SW480 (cell line): ENCODE data around the gene PYGB.
"Not testable (repeated sequence)": the region's sequence is repeated elsewhere in the genome, so short reads cannot be mapped to it uniquely, and the experiment has no call there.

Experiments used
- DNase-seq: peaks from one replicate; pipeline ENCODE4 v3.0.0-alpha.2; 2016; ENCODE audit warnings: low spot score

PYGB gene

DNA sequence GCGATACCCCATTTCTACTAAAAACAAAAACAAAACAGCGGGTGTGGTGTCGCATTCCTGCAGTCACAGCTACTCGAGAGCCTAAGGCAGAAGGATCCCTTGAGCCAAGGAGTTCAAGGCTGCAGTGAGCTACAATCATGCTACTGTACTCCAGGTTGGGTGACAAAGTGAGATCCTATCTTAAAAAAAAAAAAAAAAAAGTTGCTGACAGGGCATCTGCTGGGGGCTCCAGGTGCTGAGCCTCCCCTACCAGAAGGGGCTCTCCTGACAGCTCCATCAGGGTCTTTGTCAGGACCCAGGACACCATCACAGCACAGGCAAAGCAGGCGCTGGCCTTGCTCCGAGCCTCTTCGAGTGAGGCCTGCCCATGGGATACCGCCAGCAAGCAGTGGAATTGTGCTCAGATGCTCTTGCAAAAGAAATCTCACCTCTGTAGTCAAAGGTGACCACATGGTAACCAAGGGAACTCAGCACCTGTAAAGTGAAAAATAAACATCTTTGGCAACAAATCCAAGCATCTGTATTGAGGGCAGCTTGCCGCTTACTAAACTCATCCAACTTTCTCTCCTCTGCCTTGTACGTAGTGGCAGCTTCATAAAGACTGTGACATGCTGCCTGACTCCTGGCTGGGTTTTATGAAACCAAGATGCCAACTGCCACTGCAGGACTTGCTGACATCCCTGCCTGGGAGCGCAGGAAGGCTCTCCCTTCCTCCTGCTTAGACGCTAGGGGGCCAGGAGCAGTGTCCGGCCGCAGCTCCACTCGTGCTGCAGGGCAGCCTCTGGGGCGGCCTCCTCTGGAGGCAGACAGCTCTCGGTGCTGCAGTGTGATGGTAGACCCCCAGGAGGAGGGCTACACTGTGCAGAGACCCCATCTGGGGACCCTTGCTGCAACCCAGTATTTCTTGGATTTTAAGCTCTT is 66.9 kb downstream of the PYGB start:
- no peak for DNase-seq

DNA sequence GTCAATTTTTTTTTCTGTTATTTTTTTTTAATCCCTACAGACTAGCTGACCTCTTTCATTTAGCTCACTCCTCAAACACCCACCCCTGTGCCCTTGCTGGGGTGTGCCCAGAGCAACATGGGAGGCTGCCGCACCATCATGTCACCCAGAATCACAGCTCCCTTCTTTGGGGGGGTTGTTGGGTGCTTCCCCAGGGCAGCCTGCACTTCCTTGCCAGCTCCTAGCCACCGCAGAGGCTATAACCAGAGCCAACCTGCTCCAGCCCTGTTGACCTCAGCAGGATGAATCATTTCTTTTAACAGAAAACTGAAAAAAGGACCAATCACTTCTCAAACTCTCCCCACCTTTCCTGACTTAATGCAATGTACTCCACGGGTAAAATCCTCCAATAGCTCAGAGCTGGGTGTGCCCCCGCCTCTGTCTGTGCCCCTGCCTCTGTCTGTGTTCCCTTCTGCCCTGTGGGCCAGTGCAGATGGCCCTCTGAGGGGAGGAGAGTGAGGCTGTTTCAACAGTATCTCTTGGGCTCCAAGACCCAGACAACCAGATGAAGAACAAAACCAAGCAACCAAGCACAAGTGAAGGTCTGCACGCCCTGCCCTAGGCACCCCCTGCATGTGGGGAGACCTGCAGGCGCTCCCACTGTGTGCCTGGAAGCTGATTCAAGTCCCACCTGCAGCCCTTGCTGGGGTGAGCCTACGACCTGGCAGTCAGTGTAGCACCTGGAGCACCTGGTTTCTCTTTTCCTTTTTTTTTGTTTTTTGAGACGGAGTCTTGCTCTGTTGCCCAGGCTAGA is 67.7 kb downstream of the PYGB start:
- no peak for DNase-seq

DNA sequence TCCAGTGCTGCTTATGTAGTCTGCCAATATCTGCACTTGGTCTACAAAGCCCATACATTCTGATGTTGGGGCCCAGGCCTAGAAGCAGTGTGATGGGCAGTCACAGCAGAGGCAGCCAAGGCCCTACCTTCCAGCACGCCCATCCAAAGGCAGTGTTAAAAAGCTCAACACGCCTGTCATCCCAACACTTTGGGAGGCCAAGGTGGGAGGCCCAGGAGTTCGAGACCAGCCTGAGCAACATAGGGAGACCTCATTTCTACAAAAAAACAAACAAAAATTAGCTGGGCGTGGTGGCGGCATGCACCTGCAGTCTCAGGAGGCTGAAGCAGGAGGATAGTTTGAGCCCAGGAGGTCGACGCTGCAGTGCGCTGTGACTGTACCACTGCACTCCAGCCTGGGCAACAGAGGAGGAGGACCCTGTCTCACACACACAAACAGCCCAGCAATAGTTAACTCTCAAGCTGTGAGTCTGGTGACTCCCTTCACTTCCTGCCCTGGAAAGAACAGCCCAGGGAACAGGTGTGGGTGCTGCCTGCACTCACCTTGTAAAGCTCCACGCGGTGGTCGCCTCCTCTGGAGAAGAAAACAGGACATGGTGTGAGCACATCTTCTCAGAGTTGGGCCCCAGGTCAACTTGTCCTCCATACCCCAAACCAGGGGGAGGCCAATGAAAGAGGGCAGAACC is 68.8 kb downstream of the PYGB start:
- DNase-seq = no peak

DNA sequence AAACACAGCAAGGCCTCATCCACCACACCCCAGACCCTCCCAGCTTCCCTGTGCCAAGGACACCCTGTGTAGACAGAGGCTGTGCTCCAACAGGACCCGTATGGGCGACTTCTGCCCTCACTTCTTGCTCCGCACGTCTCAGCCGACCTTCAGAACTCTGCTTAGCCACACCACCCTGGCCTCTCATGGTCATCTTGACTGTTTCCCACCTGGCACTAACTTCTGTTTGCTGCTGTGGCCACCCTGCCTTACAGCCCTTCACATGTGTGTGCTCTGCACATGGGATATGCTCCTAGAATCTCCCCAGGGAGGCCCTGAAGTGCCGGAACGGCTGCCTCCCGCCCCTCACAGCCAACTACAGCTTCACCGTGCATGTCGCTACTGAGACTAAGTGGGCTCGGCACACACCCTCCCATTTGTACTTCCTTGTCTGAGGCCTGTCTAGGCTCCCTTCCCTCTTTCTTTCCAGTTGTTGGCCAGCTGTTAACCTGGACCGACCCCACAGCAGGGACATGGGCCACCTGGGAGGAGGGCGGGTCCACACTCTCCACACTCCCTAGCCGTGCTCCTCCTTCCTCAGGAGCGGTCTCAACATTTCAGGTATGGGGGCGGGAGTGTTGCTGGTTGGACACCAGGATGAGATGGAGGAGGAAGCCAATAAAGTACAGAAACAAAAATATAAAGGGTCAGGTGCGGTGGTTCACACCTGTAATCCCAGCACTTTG is 69.6 kb downstream of the PYGB start:
- no peak for DNase-seq

DNA sequence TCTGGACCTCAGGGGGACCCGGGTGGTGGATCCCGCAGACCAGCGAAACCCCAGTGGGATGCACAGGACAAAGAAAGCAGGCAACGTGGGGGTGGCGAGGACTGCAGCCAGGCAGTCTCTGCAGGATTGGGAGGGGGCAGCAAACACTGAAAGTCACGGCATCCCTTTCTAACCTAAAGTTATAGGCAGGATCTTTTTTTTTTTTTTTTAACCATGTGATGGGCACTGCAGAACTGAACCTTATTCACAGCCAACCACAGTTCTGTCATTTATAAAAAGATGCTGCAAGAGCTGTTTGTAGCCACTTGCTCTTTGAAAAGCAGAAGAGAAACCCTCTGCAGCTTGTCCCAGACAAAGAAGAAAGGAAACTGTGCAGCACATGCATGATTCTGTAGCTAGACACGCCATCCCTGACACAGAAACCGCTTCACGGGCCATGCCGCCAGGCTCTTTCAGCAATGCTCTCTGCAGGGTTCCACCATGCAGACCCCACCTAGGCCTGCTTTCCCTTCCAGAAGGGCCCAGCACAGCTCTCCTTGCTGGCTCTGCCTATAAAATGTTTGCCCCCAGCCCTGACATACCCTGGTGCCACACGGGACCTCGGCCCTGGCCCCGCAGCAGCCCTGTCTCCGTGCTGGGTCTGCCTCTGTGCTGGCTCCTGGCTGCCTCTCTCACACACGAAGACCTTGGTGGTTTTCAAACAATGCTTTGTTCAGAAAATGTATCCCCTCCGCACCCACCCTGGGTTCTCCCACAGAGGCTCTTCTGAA is 70.8 kb downstream of the PYGB start:
- DNase-seq = no peak

DNA sequence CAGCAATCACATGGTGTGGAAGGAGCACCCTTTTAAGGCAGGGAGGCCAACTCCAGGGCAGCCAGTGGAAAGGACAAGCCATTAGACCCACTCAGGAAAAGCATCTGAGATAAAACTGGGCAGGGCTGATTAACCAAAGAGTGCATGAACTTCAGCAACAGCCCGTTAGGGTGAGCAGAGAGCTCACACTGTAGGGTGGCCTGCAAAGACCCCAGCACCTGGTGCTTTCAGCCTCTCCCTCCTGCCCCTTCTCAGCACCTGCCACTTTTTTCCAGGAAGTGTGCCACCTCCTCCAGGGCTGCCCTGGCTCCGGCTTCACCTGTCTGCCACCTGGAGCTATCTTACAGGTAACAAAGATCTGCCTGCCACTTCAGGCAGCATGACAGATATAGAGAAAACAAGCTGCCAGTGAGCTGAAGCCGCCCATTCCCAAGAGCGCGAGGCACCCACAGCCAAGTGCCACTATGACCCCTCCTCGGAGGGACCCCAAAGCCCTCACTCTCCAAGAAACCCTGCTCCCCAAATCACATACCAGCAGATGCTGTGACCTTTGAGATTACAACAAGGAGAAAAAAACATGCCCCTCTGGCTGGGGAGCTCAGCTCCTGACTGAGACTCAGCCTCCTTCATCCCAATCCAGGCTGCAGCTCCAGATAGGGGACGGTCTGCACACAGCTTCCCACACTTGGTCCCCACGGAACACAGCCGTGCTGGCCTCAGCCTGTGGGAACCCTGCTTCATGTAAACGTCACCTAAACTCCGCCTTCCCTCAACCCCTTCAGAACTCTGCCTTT is 71.6 kb downstream of the PYGB start:
- no peak for DNase-seq

DNA sequence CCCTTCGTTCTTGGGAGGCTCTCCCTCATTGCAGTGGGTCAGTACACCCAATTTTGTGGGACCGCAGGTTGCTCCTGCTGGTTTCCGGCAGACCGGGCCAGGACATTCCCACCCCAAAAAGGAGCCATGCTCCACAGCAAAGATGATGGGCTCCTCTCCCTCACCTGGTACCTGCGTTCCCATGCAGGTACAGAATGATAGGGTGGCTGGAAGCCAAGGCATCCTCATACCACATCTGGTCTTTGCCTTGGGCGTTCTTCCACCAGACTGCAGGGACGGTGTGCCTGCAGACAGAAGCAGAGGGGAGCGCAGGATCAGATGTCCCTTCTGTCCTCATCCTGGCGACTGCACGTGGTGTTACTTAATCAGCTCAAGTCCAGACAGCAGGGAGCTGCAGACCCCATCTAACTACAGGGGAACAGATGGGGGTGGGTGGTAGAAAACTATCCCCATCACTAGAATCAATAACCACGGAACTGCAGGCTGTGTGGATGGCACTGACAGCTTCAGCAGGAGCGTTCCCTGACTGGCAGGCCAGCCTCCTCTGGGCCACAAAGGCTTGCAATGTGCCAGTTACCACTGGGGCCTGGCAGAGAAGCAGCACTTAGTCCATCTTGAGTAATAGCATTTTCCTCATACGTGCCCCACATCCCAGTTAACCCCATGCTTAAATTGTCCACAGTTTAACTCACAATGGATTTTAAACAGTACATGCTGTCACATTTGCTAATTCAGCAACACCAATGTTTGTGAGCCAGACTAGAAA is 72.3 kb downstream of the PYGB start:
- DNase-seq = no peak

DNA sequence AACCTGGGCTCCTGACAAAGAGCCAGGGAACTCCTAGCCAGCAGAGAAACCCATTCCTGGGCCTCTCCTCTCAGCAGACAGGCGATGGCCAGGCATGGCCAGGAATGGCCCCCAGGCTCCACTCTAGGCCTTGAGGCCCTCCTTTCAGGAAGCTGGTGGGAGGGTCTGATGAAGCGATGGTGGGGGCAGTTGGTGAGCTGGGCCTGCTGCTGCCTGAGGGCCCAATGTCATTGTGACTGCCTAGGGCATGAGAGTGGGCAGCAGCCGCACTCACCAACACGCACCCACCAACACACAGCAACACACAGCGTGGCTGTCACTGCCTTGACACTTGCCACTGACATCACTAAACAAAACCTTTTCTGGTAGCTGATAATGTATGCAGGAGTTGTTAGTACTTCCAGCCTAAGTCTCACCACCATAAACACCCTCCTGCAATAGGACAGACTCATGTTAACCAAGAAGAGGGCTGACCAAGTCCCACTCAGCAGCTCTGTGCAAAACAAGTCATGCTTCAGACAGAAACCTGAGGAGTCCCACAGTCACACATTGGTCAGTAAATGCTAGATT is 73.5 kb downstream of the PYGB start:
- no peak for DNase-seq

DNA sequence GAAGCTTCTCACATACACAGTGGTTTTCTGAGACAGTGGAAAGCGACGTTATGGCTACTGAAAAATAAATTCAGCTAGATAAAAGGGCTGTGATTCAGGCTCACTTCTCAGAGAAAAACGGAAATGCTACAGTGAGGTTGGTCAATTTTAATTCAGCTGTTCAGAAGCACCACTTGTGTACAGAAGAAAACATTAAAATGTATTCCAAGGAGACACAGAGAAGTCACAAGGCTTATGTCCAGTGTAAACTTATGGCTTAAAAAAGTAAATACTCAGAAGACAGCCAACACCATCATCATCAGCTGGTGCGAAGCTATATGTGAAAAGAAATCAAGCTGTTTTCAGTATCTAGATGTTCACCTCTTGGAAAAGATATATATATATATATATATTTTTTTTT is 74.1 kb downstream of the PYGB start:
- DNase-seq = no peak

DNA sequence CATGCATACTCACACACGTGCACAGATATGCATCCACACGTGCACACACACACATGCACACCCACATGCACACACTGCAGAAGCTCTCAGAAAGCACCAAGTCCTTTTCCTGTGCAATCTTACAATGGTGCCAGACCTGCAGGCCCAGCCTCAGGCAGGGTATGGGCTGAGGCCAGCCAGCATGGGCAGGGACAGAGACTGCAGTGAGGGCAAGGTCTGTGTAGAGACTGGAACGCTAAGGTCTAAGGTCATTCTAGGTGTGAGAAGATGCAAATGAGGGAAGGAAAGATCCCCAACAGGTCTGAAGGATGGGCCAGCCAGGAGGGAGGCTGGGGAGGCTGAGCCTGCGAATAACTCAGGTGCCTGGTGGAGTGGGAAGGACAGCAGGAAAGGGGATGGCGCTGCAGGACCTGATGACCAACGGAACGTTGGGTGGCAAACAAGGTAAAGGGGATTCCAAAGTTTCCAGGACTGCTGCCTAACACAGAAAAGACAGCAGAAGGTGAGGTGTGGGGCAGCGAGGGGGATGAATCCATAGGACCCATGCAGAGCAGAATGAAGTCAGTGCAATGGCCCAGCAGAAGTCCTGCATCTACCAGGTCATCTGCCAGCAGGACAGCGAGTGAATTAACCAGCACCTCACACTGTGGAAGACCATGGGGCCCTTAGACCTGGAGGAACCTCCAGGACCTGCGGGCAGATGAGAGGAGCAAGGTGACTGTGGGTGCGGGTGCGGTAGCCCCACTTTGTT is 75.8 kb downstream of the PYGB start:
- DNase-seq = no peak

DNA sequence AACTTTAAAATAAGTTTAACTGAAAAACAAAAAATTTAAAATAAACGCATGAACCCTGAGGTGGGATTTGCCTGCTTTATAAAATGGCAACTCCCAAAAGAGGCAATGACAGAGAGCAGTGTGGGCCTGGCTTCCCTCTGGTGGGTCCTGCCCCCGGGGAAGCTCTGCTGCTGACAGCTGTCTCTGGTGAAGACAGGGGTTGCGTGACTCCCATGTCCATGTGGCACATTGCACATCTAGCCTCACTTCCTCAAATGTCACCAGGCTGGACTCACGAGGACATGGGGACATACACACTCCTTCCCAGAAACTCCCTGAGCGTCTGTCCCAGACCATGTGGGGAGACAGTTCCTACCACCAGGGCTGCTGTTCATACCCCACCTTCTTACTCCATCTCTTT is 76.5 kb downstream of the PYGB start:
- DNase-seq = no peak

DNA sequence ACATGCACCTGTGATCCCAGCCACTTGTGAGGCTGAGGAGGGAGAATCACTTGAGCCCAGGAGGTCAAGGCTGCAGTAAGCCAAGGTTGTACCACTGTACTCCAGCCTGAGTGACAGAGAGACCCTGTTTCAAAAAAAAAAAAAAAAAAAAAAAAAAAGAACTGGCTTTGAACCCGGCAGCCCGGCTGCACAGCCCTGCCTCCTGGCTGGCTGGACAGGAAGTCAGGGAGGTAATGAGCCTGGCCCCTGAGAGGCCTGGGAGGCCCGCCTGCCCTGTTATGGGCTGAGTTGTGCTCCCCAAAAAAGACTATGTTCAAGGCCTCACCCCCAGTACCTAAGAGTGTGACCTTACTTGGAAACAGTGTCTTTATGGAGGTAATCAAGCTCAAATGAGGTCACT is 77.2 kb downstream of the PYGB start:
- no peak for DNase-seq

DNA sequence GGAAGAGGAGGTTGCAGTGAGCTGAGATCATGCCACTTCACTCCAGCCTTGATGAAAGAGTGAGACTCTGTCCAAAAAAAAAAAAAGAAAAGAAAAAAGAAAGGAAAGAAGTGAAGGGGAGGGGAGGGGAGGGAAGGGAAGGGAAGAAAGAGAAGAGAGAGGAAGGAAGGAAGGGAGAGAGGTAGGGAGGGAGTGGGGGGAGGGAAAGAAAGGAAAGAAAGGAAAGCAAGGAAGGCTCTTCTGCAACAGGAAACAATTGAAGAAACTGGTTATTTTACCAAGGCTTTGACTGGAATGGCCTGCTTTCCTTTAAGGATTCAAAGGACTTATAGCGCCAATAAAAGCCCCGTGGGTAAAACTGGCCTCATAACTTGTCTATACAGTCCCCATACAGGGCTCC is 78.1 kb downstream of the PYGB start:
- no peak for DNase-seq

DNA sequence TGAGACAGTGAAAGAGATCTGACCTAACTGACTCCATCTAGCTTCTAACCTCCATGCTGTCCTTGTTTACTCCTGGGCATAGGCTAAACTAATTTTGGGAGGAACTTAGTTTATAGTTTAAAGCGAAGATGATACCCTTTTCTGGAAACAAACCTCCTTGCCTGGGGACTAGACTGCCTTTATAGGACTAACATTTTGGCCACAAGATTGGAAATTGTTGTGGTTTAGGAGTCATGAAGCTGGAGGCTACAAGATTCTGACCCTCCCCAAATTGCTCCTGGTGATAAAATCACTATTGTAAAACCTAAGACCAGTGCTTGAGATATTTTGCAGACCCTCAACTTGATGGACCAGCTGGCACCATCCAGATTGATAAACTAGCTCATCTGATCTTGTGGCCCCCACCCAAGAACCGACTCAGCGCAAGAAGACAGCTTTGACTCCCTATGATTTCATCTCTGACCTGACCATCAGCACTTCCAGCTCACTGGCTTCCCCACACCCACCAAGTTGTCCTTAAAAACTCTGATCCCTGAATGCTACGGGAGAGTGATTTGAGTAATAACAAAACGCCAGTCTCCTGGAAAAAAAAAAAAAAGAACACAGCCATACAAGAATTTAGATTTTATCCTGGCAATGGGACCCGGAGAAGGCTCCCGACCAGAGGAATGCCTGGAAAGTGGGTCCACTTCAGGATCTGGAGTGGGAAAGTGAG is 79.8 kb downstream of the PYGB start:
- no peak for DNase-seq

DNA sequence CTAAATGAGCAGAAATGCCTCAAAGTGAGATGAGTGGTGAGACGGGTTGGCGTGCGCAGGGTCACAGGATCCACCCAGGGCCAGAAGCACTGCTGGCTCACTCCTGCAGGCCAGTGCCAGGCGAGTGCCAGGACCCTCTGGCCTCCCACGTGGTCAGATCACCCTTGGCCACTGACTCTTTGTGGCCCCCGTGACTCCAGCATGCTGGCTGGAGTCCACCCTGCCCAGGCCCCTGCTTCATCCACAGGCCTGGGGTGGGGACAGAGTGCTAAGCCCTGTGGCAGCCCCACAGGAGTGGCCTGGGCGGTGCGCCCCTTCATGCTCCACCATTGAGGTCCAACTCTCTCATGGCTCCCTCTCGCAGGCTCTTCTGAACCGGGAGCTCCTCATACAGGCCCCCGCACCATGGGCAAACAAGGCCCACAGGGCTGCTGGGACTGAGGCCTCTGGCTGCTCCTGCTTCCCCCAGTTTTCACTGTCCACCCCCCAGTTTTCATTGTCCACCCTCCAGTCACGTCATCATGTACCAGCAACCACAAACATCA is 81.1 kb downstream of the PYGB start:
- no peak for DNase-seq

DNA sequence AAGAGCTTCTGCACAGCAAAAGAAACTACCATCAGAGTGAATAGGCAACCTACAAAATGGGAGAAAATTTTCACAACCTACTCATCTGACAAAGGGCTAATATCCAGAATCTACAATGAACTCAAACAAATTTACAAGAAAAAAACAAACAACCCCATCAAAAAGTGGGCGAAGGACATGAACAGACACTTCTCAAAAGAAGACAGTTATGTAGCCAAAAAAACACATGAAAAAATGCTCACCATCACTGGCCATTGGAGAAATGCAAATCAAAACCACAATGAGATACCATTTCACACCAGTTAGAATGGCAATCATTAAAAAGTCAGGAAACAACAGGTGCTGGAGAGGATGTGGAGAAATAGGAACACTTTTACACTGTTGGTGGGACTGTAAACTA is 87.1 kb downstream of the PYGB start:
- not testable (repeated sequence) for DNase-seq

DNA sequence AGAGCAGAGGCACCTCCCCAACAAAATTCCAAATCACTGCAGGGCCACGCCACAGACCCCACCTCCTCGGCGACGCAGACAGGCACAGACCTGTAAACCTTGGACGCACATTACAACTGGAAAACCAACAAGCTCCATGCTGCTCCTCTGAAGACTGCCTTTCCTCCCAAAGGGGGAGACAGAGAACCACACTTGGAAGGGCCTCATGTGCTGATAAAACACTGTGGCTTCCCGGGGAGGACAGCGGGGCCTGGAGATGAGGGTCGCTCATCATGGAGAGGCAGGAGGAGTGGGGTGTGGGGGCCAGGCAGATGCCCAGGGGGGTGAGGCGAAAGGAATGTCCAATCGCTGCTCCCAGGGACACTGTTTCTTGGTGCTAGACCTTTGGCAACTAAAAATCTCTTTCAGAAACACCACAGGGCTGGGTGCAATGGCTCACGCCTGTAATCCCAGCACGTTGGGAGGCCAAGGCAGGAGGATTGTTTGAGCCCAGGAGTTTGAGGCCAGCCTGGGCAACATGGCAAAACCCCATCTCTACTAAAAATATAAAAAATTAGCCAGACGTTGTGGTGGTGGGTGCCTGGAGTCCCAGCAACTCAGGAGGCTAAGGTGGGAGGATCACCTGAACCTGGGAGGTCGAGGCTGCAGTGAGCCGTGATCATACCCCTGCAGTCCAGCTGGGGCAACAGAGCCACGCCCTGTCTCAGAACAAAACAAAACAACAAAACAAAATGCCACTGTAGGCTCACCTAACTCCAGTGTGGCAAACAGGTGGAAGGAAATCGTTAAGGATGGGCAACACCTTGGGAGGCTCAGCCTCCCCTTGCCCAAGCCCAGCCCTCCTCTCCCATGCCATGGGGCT is 88.9 kb downstream of the PYGB start:
- DNase-seq = peak; percentile 34
